ENCODE data around the gene LZTS2.

LZTS2 gene, protein sequence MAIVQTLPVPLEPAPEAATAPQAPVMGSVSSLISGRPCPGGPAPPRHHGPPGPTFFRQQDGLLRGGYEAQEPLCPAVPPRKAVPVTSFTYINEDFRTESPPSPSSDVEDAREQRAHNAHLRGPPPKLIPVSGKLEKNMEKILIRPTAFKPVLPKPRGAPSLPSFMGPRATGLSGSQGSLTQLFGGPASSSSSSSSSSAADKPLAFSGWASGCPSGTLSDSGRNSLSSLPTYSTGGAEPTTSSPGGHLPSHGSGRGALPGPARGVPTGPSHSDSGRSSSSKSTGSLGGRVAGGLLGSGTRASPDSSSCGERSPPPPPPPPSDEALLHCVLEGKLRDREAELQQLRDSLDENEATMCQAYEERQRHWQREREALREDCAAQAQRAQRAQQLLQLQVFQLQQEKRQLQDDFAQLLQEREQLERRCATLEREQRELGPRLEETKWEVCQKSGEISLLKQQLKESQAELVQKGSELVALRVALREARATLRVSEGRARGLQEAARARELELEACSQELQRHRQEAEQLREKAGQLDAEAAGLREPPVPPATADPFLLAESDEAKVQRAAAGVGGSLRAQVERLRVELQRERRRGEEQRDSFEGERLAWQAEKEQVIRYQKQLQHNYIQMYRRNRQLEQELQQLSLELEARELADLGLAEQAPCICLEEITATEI

GRCh38 chr10:100999742-101000126, at the start of gene LZTS2:
TSS of gene LZTS2 (plus strand) at chr10:100999808. CDS start at chr10:101002539, 2,731 bp downstream.
- H3K4me1 ChIP-seq: peaks cover 32 to 61% (median 55%) of the 10 kb centered on the region in 10 experiments
- no peaks in the 10 kb centered on the region for H3K27me3 ChIP-seq
- peak within 1 kb of the TSS; percentile 82 to 93 (median 90) for H3K4me3 ChIP-seq
- H3K27ac ChIP-seq: peak within 1 kb of the TSS; percentile 92 to 98 (median 97)
- peaks cover 26 to 39% (median 35%) of the 10 kb centered on the region in 11 experiments; a peak in 21 of 22 replicates for H4K20me1 ChIP-seq
- peaks cover 27 to 38% (median 30%) of the 10 kb centered on the region in 11 experiments for H3K36me3 ChIP-seq
- H3K9me3 ChIP-seq (replicated peaks in 1 of 11): no peaks in the 10 kb centered on the region
- TF ChIP-seq Cebpa-rat (IDR thresholded peaks at IDR 0.05): no peak
- H3K4me2 ChIP-seq: peak within 1 kb of the TSS; percentile 89 to 99 (median 97)
- peak within 1 kb of the TSS; percentile 92 to 99 (median 97) for H3K9ac ChIP-seq

GRCh38 chr10:100960251-100960650, 39.4 kb upstream of the LZTS2 start:
- Histone ChIP-seq H3K27me3 (no peaks in the 10 kb centered on the region), H3K4me1 (peaks cover 0 to 13% (median 0%) of the 10 kb centered on the region in 10 experiments; a peak in 2 of 20 replicates), H3K9me3 (replicated peaks in 1 of 11) (no peaks in the 10 kb centered on the region), H4K20me1 (peaks cover 0 to 28% (median 0%) of the 10 kb centered on the region in 11 experiments; a peak in 5 of 22 replicates), H3K4me3 (no peak overlapping the region), H3K36me3 (peaks cover 83 to 100% (median 95%) of the 10 kb centered on the region in 11 experiments), H3K27ac (no peak overlapping the region), H3K4me2 (no peak overlapping the region), H3K9ac (no peak overlapping the region)
- no peak for TF ChIP-seq Cebpa-rat (IDR thresholded peaks at IDR 0.05)

GRCh38 chr10:100962351-100963080, 37.1 kb upstream of the LZTS2 start:
- Histone ChIP-seq H3K9me3 (replicated peaks in 1 of 11) (no peaks in the 10 kb centered on the region), H3K27ac (no peak overlapping the region), H3K4me3 (no peak overlapping the region), H3K4me1 (peaks cover 0 to 13% (median 0%) of the 10 kb centered on the region in 10 experiments; a peak in 2 of 20 replicates), H3K4me2 (no peak overlapping the region), H3K36me3 (peaks cover 67 to 96% (median 88%) of the 10 kb centered on the region in 11 experiments), H3K9ac (no peak overlapping the region), H4K20me1 (peaks cover 0 to 28% (median 0%) of the 10 kb centered on the region in 11 experiments; a peak in 4 of 22 replicates), H3K27me3 (no peaks in the 10 kb centered on the region)
- no peak for TF ChIP-seq Cebpa-rat (IDR thresholded peaks at IDR 0.05)

GRCh38 chr10:100963826-100964225, 35.8 kb upstream of the LZTS2 start:
- Histone ChIP-seq H3K4me2 (no peak overlapping the region), H3K27me3 (0 out of 22 replicates have a peak, but pooled peaks cover 0 to 2% (median 0%) of the 10 kb centered on the region in 11 experiments), H4K20me1 (peaks cover 0 to 21% (median 0%) of the 10 kb centered on the region in 11 experiments; a peak in 4 of 22 replicates), H3K4me3 (no peak overlapping the region), H3K9me3 (replicated peaks in 1 of 11) (no peaks in the 10 kb centered on the region), H3K27ac (no peak overlapping the region), H3K36me3 (peaks cover 54 to 83% (median 75%) of the 10 kb centered on the region in 11 experiments), H3K9ac (no peak overlapping the region), H3K4me1 (peaks cover 0 to 23% (median 3%) of the 10 kb centered on the region in 10 experiments; a peak in 12 of 20 replicates)
- TF ChIP-seq Cebpa-rat (IDR thresholded peaks at IDR 0.05): no peak

- H3K36me3 ChIP-seq: peaks cover 38 to 65% (median 57%) of the 10 kb centered on the region in 11 experiments
- no peak overlapping the region for H3K27ac ChIP-seq
- H4K20me1 ChIP-seq: peaks cover 0 to 7% (median 0%) of the 10 kb centered on the region in 11 experiments; a peak in 4 of 22 replicates
- peaks cover 0 to 12% (median 0%) of the 10 kb centered on the region in 11 experiments; a peak in 8 of 22 replicates for H3K27me3 ChIP-seq
- peaks cover 10 to 18% (median 13%) of the 10 kb centered on the region in 10 experiments for H3K4me1 ChIP-seq
- no peak overlapping the region for H3K4me3 ChIP-seq
- H3K9me3 ChIP-seq (replicated peaks in 1 of 11): no peaks in the 10 kb centered on the region
- H3K9ac ChIP-seq: no peak overlapping the region
- H3K4me2 ChIP-seq: no peak overlapping the region
- no peak for TF ChIP-seq Cebpa-rat (IDR thresholded peaks at IDR 0.05)
These were observed 33.8 kb upstream of the LZTS2 start for GRCh38 chr10:100965820-100966219.

DNA sequence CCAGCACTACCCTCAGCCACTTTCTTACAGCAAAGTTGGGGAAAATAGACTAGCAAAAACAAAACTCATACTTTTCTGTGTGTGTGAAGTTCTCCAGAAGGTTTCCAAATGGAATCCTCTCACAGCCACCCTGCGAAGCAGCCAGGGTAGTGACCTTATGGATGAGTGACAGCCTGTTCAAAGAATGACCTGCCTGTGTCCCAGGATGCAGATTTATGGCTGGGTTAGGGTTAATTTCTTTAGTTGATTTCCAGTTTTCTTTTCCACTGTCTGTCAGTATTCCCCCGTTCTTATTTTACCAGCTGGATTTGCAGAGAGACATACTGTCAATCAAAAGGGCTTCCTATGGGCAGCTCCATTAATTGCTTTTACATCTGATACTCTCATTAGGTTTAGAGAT, 32.7 kb upstream of the LZTS2 start:
- Histone ChIP-seq H3K27me3 (peaks cover 0 to 12% (median 0%) of the 10 kb centered on the region in 11 experiments; a peak in 8 of 22 replicates), H3K4me2 (no peak overlapping the region), H3K9ac (no peak overlapping the region), H3K4me1 (peaks cover 10 to 18% (median 13%) of the 10 kb centered on the region in 10 experiments), H3K9me3 (replicated peaks in 1 of 11) (no peaks in the 10 kb centered on the region), H3K36me3 (peaks cover 29 to 54% (median 48%) of the 10 kb centered on the region in 11 experiments), H3K4me3 (no peak overlapping the region), H3K27ac (no peak overlapping the region), H4K20me1 (peaks cover 0 to 12% (median 0%) of the 10 kb centered on the region in 11 experiments; a peak in 5 of 22 replicates)
- TF ChIP-seq Cebpa-rat (IDR thresholded peaks at IDR 0.05): no peak

GRCh38 chr10:100967332-100967731, 32.3 kb upstream of the LZTS2 start:
- H3K4me2 ChIP-seq: 0 out of 22 replicates have a peak overlapping the region, but pooled peaks of 1 of the 11 experiments have one; percentile 8
- H3K9ac ChIP-seq: no peak overlapping the region
- H3K36me3 ChIP-seq: peaks cover 25 to 50% (median 44%) of the 10 kb centered on the region in 11 experiments
- H3K27ac ChIP-seq: no peak overlapping the region
- no peak for TF ChIP-seq Cebpa-rat (IDR thresholded peaks at IDR 0.05)
- peaks cover 10 to 18% (median 13%) of the 10 kb centered on the region in 10 experiments for H3K4me1 ChIP-seq
- H3K27me3 ChIP-seq: peaks cover 0 to 12% (median 0%) of the 10 kb centered on the region in 11 experiments; a peak in 8 of 22 replicates
- peaks cover 0 to 12% (median 0%) of the 10 kb centered on the region in 11 experiments; a peak in 5 of 22 replicates for H4K20me1 ChIP-seq
- H3K9me3 ChIP-seq (replicated peaks in 1 of 11): no peaks in the 10 kb centered on the region
- H3K4me3 ChIP-seq: no peak overlapping the region

- Histone ChIP-seq H3K9ac (no peak overlapping the region; a peak in 1 of 22 replicates), H3K4me1 (peaks cover 10 to 18% (median 13%) of the 10 kb centered on the region in 10 experiments), H3K36me3 (peaks cover 16 to 41% (median 35%) of the 10 kb centered on the region in 11 experiments), H3K27me3 (peaks cover 0 to 12% (median 0%) of the 10 kb centered on the region in 11 experiments; a peak in 8 of 22 replicates), H3K4me3 (no peak overlapping the region; a peak in 1 of 20 replicates), H3K27ac (no peak overlapping the region), H4K20me1 (peaks cover 0 to 12% (median 0%) of the 10 kb centered on the region in 11 experiments; a peak in 5 of 22 replicates), H3K9me3 (replicated peaks in 1 of 11) (no peaks in the 10 kb centered on the region), H3K4me2 (peak overlapping the region in 6 of 11 experiments; percentile 96 to 100 (median 99); a peak in 10 of 22 replicates)
- TF ChIP-seq Cebpa-rat (IDR thresholded peaks at IDR 0.05): no peak
These were observed 31.4 kb upstream of the LZTS2 start for GRCh38 chr10:100968062-100968736.
